ENCODE data around the gene DAZL.

DAZL gene

DNA sequence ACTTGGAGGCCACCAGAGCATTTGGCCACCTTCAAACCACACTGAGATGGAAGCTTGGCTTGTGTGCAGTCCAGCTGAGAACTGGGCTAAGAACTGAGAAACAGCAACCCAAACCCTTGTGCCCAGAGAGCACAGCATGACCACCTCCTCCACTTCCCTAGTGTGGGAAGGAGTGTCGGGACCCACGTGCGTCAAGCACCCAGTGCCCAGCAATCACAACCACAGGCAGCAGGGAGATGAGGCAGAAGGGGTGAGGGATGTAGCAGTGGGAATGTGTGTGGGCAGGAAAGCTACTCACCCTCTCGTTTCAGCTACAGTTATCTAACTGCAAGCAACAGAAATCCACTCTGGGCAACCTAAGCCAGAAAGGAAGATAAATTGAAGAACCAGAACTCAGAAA, 66.7 kb downstream of the DAZL start:
- DNase-seq: no peak

DNA sequence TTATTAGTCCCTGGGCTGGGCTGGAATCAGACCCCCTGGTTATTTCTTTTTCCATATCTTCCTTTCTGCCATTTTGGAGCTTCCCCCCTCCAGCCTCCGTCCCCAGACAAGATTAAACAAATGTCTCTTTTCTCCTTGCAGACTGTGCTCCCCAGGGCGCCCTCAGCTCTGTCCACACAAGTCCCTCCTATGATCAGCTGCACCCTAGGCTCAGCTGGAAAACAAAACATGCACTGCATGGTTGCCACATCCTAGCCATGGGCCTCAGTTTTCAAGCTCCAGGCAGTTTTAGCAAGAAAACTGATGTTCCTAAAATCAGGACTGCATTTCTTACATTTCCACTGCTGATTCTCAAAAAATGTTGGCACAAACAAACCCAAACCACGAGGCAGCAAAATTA, 68.2 kb downstream of the DAZL start:
- no peak for DNase-seq
